GM23338 (cell line): Measurements from ENCODE around the gene IL6. TPM values are rescaled to one million over a fixed set of nuclear protein-coding genes. Genes with fewer than 3 reads are reported as not detected.

Experiments
- ATAC-seq: fragments of 200-7000 bp; cut with Tn5 transposase; 3 replicates; pipeline ENCODE4 v1.9.1; 2020
- DNase-seq: peaks from one replicate; pipeline ENCODE4 v3.0.0-alpha.2; 2015; ENCODE audit warnings: low spot score
- H2AFZ ChIP-seq: fragments of 200-600 bp; sonication (generic); 2 replicates; pipeline ENCODE4 v1.8.0; 2016; ENCODE audit warnings: antibody characterized with exemption, mild to moderate bottlenecking, moderate library complexity
- H3F3A ChIP-seq: fragments of 200-600 bp; sonication (generic); replicated peaks from 2 replicates; pipeline ENCODE4 v1.8.0; 2017; ENCODE audit warnings: antibody characterized with exemption, mixed run types, low read depth
- H3K27ac ChIP-seq: fragments of 200-600 bp; sonication (generic); 2 replicates; pipeline ENCODE4 v1.6.1; 2016; ENCODE audit warnings: low read depth
- H3K27me3 ChIP-seq: fragments of 200-600 bp; sonication (generic); 2 replicates; pipeline ENCODE4 v1.8.0; 2016; ENCODE audit warnings: mild to moderate bottlenecking, mixed run types, moderate library complexity; ENCODE audit not compliant: insufficient read depth
- H3K36me3 ChIP-seq: fragments of 200-600 bp; sonication (generic); 2 replicates; pipeline ENCODE4 v1.8.0; 2016; ENCODE audit warnings: mild to moderate bottlenecking; ENCODE audit not compliant: insufficient read depth
- H3K4me1 ChIP-seq: fragments of 200-600 bp; sonication (generic); 2 replicates; pipeline ENCODE4 v1.8.0; 2016; ENCODE audit warnings: mild to moderate bottlenecking, moderate library complexity; ENCODE audit not compliant: insufficient read depth
- H3K4me2 ChIP-seq: fragments of 200-600 bp; sonication (generic); 2 replicates; pipeline ENCODE4 v1.7.1; 2017; ENCODE audit warnings: mixed run types
- H3K4me3 ChIP-seq: fragments of 200-600 bp; sonication (generic); 2 replicates; pipeline ENCODE4 v1.6.1; 2016; ENCODE audit warnings: mixed run types
- H3K79me2 ChIP-seq: fragments of 200-600 bp; sonication (generic); replicated peaks from 2 replicates; pipeline ENCODE4 v1.8.0; 2017; ENCODE audit warnings: mild to moderate bottlenecking; ENCODE audit not compliant: insufficient read depth
- H3K9me2 ChIP-seq: fragments of 200-600 bp; sonication (generic); 2 replicates; pipeline ENCODE4 v1.8.0; 2017; ENCODE audit not compliant: insufficient read depth
- H4K20me1 ChIP-seq: fragments of 200-600 bp; sonication (generic); replicated peaks from 2 replicates; pipeline ENCODE4 v1.8.0; 2017; ENCODE audit warnings: mild to moderate bottlenecking; ENCODE audit not compliant: insufficient read depth
- H3K27ac Mint-ChIP-seq: 2 replicates; pipeline ENCODE4 v1.8.0; 2020; ENCODE audit warnings: inconsistent platforms, mild to moderate bottlenecking, moderate library complexity, mixed read lengths
- H3K27me3 Mint-ChIP-seq: 3 replicates; pipeline ENCODE4 v1.8.0; 2022; ENCODE audit warnings: low read depth, mild to moderate bottlenecking, moderate library complexity, mixed read lengths, inconsistent platforms; ENCODE audit not compliant: insufficient read depth, poor library complexity
- H3K36me3 Mint-ChIP-seq: 3 replicates; pipeline ENCODE4 v1.8.0; 2021; ENCODE audit warnings: low read depth, mild to moderate bottlenecking, inconsistent platforms, moderate library complexity, mixed read lengths
- H3K4me1 Mint-ChIP-seq: 3 replicates; pipeline ENCODE4 v1.8.0; 2020; ENCODE audit warnings: mild to moderate bottlenecking, inconsistent platforms, mixed read lengths
- H3K4me3 Mint-ChIP-seq: 3 replicates; pipeline ENCODE4 v1.8.0; 2021; ENCODE audit warnings: moderate library complexity, mild to moderate bottlenecking, inconsistent platforms, mixed read lengths
- H3K9me3 Mint-ChIP-seq: 3 replicates; pipeline ENCODE4 v1.8.0; 2020; ENCODE audit warnings: moderate library complexity, mild to moderate bottlenecking, inconsistent platforms, mixed read lengths
- CREB1 ChIP-seq: fragments of 250-450 bp; sonication (Bioruptor Pico); IDR thresholded peaks from 2 replicates; pipeline ENCODE4 v1.5.0; 2020; ENCODE audit warnings: low read depth, mild to moderate bottlenecking, moderate library complexity
- EZH2 ChIP-seq: fragments of 200-600 bp; sonication (generic); IDR thresholded peaks from one replicate; pipeline ENCODE4 v1.8.0; 2017; ENCODE audit warnings: antibody characterized with exemption, mild to moderate bottlenecking, low read depth; ENCODE audit not compliant: unreplicated experiment
- EZH2phosphoT487 ChIP-seq: fragments of 200-600 bp; sonication (generic); IDR thresholded peaks from one replicate; pipeline ENCODE4 v1.8.1; 2018; ENCODE audit warnings: antibody characterized with exemption; ENCODE audit not compliant: unreplicated experiment
- JUNB ChIP-seq: IDR thresholded peaks from one replicate; pipeline ENCODE4 v1.6.1; 2016; ENCODE audit warnings: antibody characterized with exemption; ENCODE audit not compliant: unreplicated experiment
- NANOG ChIP-seq: IDR thresholded peaks from 2 replicates; pipeline ENCODE4 v1.6.1; 2016; ENCODE audit warnings: antibody characterized with exemption, borderline replicate concordance
- POLR2AphosphoS5 ChIP-seq: IDR thresholded peaks from 2 replicates; pipeline ENCODE4 v1.6.1; 2016; ENCODE audit warnings: antibody characterized with exemption, low read depth
- STAT1 ChIP-seq: IDR thresholded peaks from one replicate; pipeline ENCODE4 v1.6.1; 2016; ENCODE audit warnings: antibody characterized with exemption; ENCODE audit not compliant: unreplicated experiment
- ZNF114 ChIP-seq: fragments of 250-450 bp; sonication (Bioruptor Pico); IDR thresholded peaks from 2 replicates; pipeline ENCODE4 v1.5.0; 2020; ENCODE audit warnings: mild to moderate bottlenecking, moderate library complexity
- ZNF331 ChIP-seq: fragments of 250-450 bp; sonication (Bioruptor Pico); IDR thresholded peaks from 2 replicates; pipeline ENCODE4 v1.5.0; 2020; ENCODE audit warnings: low read depth, mild to moderate bottlenecking, moderate library complexity
- polyA plus RNA-seq: library from polyadenylated mRNA; unstranded; fragments of >200 nt; fragmentation: Nextera tagmentation; extraction: Ambion mirVana; gene quantifications from 2 replicates; pipeline ENCODE4 v1.2.1, GENCODE V29; 2016
- total RNA-seq: library from RNA; depleted of rRNA; stranded (reverse); fragments of >200 nt; shearing (Covaris generic); gene quantifications from 2 replicates; pipeline ENCODE4 v1.2.3, GENCODE V29; 2014
- TF ChIP-seq, protein P1 (sequence below): fragments of 250-450 bp; sonication (Bioruptor Pico); IDR thresholded peaks from 2 replicates; pipeline ENCODE4 v1.5.0; 2020; ENCODE audit warnings: mild to moderate bottlenecking, moderate library complexity
- TF ChIP-seq, protein P2 (sequence below), 2 experiments: fragments of 200-600 bp in 1 of 2; sonication (generic) in 1 of 2; conservative IDR thresholded peaks; 2 replicates each; pipeline versions ENCODE4 v1.5.1 to v1.6.1; 2016 to 2017; ENCODE audit warnings: antibody characterized with exemption in 2 of 2, low read depth in 2 of 2, mild to moderate bottlenecking in 2 of 2, moderate library complexity in 1 of 2
- TF ChIP-seq, protein P3 (sequence below): IDR thresholded peaks from 2 replicates; pipeline ENCODE4 v1.6.1; 2016; ENCODE audit warnings: antibody characterized with exemption
- TF ChIP-seq, protein P4 (sequence below): IDR thresholded peaks from one replicate; pipeline ENCODE4 v1.6.1; 2018; ENCODE audit warnings: antibody characterized with exemption; ENCODE audit not compliant: unreplicated experiment

The IL6 gene
- total and polyA plus RNA-seq, 2 experiments from 2014 or later: 1.6 TPM; not detected in 1

DNA sequence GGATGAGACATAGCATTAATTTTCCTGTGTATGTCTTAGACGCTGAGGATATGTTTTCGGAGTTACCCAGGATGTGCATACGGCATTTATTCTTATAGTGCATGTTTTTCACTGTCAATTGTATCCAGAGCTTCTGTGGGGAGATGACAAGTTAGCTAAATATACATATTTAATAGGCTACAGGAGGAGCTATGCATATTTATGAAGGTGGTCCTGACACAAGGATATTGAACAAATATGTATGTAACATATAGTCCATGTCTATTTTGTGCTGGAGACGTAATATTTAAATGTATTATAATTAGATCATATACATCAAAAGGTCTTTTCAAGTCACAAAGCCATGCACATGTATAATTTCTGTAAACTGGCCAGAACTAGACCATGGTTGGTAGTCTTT is 16.0 kb downstream of the IL6 start:
- Mint-ChIP-seq H3K27ac (no peak overlapping the region), H3K36me3 (no peaks in the 10 kb centered on the region), H3K4me3 (no peak overlapping the region), H3K4me1 (no peaks in the 10 kb centered on the region), H3K27me3 (no peaks in the 10 kb centered on the region), H3K9me3 (no peaks in the 10 kb centered on the region)
- H4K20me1 ChIP-seq: no peaks in the 10 kb centered on the region
- no peaks in the 10 kb centered on the region for H3K27me3 ChIP-seq
- H3K9me2 ChIP-seq: 0 out of 2 replicates have a peak, but pooled peaks cover 11% of the 10 kb centered on the region
- TF ChIP-seq CREB1 (no peak), NANOG (no peak), ZNF331 (CRISPR knock-in tag) (no peak), ZNF114 (CRISPR knock-in tag) (no peak), EZH2 (no peak), EZH2phosphoT487 (no peak), JUNB (no peak), STAT1 (no peak), POLR2AphosphoS5 (no peak)
- TF ChIP-seq, protein P1, sequence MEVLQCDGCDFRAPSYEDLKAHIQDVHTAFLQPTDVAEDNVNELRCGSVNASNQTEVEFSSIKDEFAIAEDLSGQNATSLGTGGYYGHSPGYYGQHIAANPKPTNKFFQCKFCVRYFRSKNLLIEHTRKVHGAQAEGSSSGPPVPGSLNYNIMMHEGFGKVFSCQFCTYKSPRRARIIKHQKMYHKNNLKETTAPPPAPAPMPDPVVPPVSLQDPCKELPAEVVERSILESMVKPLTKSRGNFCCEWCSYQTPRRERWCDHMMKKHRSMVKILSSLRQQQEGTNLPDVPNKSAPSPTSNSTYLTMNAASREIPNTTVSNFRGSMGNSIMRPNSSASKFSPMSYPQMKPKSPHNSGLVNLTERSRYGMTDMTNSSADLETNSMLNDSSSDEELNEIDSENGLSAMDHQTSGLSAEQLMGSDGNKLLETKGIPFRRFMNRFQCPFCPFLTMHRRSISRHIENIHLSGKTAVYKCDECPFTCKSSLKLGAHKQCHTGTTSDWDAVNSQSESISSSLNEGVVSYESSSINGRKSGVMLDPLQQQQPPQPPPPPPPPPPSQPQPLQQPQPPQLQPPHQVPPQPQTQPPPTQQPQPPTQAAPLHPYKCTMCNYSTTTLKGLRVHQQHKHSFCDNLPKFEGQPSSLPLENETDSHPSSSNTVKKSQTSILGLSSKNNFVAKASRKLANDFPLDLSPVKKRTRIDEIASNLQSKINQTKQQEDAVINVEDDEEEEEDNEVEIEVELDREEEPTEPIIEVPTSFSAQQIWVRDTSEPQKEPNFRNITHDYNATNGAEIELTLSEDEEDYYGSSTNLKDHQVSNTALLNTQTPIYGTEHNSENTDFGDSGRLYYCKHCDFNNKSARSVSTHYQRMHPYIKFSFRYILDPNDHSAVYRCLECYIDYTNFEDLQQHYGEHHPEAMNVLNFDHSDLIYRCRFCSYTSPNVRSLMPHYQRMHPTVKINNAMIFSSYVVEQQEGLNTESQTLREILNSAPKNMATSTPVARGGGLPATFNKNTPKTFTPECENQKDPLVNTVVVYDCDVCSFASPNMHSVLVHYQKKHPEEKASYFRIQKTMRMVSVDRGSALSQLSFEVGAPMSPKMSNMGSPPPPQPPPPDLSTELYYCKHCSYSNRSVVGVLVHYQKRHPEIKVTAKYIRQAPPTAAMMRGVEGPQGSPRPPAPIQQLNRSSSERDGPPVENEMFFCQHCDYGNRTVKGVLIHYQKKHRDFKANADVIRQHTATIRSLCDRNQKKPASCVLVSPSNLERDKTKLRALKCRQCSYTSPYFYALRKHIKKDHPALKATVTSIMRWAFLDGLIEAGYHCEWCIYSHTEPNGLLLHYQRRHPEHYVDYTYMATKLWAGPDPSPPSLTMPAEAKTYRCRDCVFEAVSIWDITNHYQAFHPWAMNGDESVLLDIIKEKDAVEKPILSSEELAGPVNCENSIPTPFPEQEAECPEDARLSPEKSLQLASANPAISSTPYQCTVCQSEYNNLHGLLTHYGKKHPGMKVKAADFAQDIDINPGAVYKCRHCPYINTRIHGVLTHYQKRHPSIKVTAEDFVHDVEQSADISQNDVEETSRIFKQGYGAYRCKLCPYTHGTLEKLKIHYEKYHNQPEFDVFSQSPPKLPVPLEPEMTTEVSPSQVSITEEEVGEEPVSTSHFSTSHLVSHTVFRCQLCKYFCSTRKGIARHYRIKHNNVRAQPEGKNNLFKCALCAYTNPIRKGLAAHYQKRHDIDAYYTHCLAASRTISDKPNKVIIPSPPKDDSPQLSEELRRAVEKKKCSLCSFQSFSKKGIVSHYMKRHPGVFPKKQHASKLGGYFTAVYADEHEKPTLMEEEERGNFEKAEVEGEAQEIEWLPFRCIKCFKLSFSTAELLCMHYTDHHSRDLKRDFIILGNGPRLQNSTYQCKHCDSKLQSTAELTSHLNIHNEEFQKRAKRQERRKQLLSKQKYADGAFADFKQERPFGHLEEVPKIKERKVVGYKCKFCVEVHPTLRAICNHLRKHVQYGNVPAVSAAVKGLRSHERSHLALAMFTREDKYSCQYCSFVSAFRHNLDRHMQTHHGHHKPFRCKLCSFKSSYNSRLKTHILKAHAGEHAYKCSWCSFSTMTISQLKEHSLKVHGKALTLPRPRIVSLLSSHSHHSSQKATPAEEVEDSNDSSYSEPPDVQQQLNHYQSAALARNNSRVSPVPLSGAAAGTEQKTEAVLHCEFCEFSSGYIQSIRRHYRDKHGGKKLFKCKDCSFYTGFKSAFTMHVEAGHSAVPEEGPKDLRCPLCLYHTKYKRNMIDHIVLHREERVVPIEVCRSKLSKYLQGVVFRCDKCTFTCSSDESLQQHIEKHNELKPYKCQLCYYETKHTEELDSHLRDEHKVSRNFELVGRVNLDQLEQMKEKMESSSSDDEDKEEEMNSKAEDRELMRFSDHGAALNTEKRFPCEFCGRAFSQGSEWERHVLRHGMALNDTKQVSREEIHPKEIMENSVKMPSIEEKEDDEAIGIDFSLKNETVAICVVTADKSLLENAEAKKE (CRISPR knock-in tag): no peak
- TF ChIP-seq, protein P2, sequence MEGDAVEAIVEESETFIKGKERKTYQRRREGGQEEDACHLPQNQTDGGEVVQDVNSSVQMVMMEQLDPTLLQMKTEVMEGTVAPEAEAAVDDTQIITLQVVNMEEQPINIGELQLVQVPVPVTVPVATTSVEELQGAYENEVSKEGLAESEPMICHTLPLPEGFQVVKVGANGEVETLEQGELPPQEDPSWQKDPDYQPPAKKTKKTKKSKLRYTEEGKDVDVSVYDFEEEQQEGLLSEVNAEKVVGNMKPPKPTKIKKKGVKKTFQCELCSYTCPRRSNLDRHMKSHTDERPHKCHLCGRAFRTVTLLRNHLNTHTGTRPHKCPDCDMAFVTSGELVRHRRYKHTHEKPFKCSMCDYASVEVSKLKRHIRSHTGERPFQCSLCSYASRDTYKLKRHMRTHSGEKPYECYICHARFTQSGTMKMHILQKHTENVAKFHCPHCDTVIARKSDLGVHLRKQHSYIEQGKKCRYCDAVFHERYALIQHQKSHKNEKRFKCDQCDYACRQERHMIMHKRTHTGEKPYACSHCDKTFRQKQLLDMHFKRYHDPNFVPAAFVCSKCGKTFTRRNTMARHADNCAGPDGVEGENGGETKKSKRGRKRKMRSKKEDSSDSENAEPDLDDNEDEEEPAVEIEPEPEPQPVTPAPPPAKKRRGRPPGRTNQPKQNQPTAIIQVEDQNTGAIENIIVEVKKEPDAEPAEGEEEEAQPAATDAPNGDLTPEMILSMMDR (conservative IDR thresholded peaks at IDR 0.05; ENCODE audit: low read depth in 2 of 2): no peak
- TF ChIP-seq, protein P3, sequence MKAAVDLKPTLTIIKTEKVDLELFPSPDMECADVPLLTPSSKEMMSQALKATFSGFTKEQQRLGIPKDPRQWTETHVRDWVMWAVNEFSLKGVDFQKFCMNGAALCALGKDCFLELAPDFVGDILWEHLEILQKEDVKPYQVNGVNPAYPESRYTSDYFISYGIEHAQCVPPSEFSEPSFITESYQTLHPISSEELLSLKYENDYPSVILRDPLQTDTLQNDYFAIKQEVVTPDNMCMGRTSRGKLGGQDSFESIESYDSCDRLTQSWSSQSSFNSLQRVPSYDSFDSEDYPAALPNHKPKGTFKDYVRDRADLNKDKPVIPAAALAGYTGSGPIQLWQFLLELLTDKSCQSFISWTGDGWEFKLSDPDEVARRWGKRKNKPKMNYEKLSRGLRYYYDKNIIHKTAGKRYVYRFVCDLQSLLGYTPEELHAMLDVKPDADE: no peak
- TF ChIP-seq, protein P4, sequence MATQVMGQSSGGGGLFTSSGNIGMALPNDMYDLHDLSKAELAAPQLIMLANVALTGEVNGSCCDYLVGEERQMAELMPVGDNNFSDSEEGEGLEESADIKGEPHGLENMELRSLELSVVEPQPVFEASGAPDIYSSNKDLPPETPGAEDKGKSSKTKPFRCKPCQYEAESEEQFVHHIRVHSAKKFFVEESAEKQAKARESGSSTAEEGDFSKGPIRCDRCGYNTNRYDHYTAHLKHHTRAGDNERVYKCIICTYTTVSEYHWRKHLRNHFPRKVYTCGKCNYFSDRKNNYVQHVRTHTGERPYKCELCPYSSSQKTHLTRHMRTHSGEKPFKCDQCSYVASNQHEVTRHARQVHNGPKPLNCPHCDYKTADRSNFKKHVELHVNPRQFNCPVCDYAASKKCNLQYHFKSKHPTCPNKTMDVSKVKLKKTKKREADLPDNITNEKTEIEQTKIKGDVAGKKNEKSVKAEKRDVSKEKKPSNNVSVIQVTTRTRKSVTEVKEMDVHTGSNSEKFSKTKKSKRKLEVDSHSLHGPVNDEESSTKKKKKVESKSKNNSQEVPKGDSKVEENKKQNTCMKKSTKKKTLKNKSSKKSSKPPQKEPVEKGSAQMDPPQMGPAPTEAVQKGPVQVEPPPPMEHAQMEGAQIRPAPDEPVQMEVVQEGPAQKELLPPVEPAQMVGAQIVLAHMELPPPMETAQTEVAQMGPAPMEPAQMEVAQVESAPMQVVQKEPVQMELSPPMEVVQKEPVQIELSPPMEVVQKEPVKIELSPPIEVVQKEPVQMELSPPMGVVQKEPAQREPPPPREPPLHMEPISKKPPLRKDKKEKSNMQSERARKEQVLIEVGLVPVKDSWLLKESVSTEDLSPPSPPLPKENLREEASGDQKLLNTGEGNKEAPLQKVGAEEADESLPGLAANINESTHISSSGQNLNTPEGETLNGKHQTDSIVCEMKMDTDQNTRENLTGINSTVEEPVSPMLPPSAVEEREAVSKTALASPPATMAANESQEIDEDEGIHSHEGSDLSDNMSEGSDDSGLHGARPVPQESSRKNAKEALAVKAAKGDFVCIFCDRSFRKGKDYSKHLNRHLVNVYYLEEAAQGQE: no peak
- H3K27ac ChIP-seq: no peak overlapping the region
- DNase-seq: no peak
- ATAC-seq: no peak
- no peaks in the 10 kb centered on the region for H3K4me1 ChIP-seq
- H3F3A ChIP-seq: no peaks in the 10 kb centered on the region
- H3K4me3 ChIP-seq: no peak overlapping the region
- H3K4me2 ChIP-seq: no peak overlapping the region
- H3K79me2 ChIP-seq: no peaks in the 10 kb centered on the region
- no peak overlapping the region for H2AFZ ChIP-seq
- H3K36me3 ChIP-seq: no peaks in the 10 kb centered on the region
